NB4 (cell line): ENCODE results near the gene FRMD1.

Experiments used
- DNase-seq: peaks from one replicate; pipeline ENCODE4 v3.0.0; 2010; ENCODE audit warnings: low read depth
- H3K4me3 ChIP-seq: one replicate; pipeline ENCODE4 v1.5.1; 2011; ENCODE audit warnings: mild to moderate bottlenecking, low read depth, low read length, moderate library complexity
- CTCF ChIP-seq: IDR thresholded peaks from one replicate; pipeline ENCODE4 v1.5.1; 2012; ENCODE audit warnings: low read depth, low read length
- MAX ChIP-seq: IDR thresholded peaks from 2 replicates; pipeline ENCODE4 v1.6.1; 2011; ENCODE audit warnings: low read depth, low read length
- MYC ChIP-seq: IDR thresholded peaks from 2 replicates; pipeline ENCODE4 v1.6.1; 2011; ENCODE audit warnings: low read depth, low read length
- POLR2A ChIP-seq: IDR thresholded peaks from 2 replicates; pipeline ENCODE4 v1.6.1; 2011; ENCODE audit warnings: mild to moderate bottlenecking; ENCODE audit not compliant: insufficient read length; ENCODE audit errors: extremely low read depth

The FRMD1 gene

DNA sequence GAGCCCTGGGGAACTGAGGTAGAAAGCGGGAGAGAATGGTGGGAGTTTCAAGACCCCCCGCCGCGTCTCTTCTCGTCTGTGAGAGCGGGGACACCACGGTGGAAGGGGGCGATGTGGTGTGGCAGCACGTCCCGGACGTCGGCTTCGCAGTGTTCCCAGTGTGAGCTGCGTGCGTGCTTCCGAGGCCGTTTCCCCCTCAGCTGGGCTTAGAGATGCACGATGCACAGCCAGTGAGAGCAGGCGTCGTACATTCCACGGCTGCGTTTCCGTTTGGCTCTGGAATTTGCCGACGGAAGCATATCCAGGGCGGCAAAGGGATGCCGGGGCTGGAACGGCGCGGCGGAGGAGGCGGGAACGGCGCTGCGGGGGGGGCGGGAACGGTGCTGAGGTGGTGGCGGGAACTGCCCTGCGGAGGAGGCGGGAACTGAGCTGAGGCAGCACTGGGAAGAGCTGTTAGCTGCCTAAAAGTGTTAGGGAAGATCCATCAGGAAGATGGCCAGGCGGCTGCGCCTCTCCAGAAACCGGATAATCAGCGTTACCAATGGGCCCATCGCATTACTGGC, 43.8 kb downstream of the FRMD1 start:
- TF ChIP-seq POLR2A = no peak
- no peak for TF ChIP-seq MYC
- no peak for TF ChIP-seq CTCF
- no peak for TF ChIP-seq MAX
- no peak for DNase-seq
- H3K4me3 ChIP-seq = no peak overlapping the region

GRCh38 chr6:168034537-168034936, 44.5 kb downstream of the FRMD1 start:
- TF ChIP-seq MAX = no peak
- no peak for TF ChIP-seq MYC
- no peak for TF ChIP-seq POLR2A
- TF ChIP-seq CTCF = no peak
- H3K4me3 ChIP-seq = no peak overlapping the region
- no peak for DNase-seq

- H3K4me3 ChIP-seq = no peak overlapping the region
- DNase-seq = no peak
- TF ChIP-seq POLR2A (no peak), MYC (no peak), MAX (no peak), CTCF (no peak)
Measured at GRCh38 chr6:168033791-168034190, 45.2 kb downstream of the FRMD1 start.

DNA sequence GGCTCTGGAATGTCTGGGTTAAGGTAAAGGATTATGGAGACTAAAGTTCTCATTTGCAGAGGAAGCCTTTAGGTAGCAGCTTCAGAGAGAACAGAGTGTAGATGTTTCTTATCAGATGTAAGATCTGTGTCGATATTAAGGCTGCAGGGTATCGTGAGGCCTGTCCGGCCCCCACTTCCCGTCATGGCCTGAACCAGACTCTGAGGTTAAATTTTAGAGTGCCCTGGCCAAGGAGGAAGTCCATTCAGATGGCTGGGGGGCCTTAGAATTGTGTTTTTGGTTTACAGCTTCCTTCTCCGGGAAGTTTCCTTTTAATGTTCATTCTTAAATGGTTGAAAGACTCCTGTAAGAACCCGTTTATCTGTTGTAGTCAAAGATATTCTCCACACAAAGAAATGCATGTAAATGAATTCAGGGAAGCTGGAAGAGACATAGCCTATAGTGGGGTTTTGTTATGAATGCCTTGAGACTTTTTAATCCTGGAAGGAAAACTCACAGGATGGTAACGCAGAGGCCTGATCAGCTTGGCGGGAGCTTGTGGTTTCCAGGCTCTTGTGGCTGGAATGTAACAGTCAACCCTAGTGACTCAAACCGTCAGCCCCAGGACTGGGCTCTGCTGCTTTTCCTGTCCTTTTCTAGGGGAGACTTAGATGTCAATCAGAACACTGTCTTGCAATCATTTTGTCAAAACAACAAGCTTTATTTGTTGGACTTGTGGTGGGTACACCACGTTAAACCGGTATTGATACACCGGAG, 46.8 kb downstream of the FRMD1 start:
- peak; percentile 34 for DNase-seq
- TF ChIP-seq POLR2A (no peak), MAX (no peak), MYC (no peak), CTCF (no peak)

GRCh38 chr6:168031411-168031971, 47.5 kb downstream of the FRMD1 start:
- DNase-seq = no peak
- H3K4me3 ChIP-seq = no peak overlapping the region
- TF ChIP-seq MAX = no peak
- TF ChIP-seq MYC = no peak
- TF ChIP-seq CTCF = no peak

More for the DNA sequence above, 46.8 kb downstream of the FRMD1 start:
- no peak overlapping the region for H3K4me3 ChIP-seq

DNA sequence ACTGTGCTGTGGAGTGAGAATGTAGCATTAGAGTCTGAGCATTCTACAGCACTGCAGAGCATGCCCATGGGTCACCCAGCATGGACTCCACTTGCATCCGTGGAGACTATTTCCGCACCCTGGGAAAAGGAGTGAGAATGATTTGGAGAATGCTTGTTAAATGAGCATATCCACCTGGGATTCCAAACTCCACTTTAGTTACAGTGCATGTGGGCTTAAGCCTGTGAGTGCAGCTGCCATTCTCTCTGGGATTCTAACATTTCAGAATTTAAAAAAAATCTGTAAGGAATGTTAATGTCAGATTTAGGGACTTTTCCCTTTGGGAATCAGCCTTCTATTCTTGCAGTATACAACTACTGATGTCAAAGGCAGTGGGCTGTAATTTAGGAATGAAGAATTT, 48.1 kb downstream of the FRMD1 start:
- no peak overlapping the region for H3K4me3 ChIP-seq
- DNase-seq = no peak
- TF ChIP-seq POLR2A (no peak), MAX (no peak), MYC (no peak), CTCF (no peak)
